GM18858 (cell line): ENCODE results near the gene DUSP9.
"Not testable (repeated sequence)": the region's sequence is repeated elsewhere in the genome, so short reads cannot be mapped to it uniquely, and the experiment has no call there.

Experiments used
- ATAC-seq: cut with Tn5 transposase; IDR thresholded peaks from one replicate; pipeline ENCODE4 v1.9.1; 2021; ENCODE audit not compliant: unreplicated experiment

DUSP9 gene

GRCh38 chrX:153689654-153690465 lies 42.9 kb downstream of the DUSP9 start:
- no peak for ATAC-seq

GRCh38 chrX:153690466-153690865 lies 43.5 kb downstream of the DUSP9 start:
- no peak for ATAC-seq

- ATAC-seq, result not testable (repeated sequence)
These were observed 44.2 kb downstream of the DUSP9 start for GRCh38 chrX:153691032-153691827.

- no peak for ATAC-seq
These were observed 45.0 kb downstream of the DUSP9 start for GRCh38 chrX:153692003-153692402.

GRCh38 chrX:153692611-153693156 lies 45.7 kb downstream of the DUSP9 start:
- no peak for ATAC-seq

- no peak for ATAC-seq
These were observed 46.4 kb downstream of the DUSP9 start for GRCh38 chrX:153693216-153694086.

GRCh38 chrX:153694256-153694655 lies 47.3 kb downstream of the DUSP9 start:
- ATAC-seq, result not testable (repeated sequence)

- no peak for ATAC-seq
These were observed 47.8 kb downstream of the DUSP9 start for GRCh38 chrX:153694687-153695270.

- no peak for ATAC-seq
These were observed 49.1 kb downstream of the DUSP9 start for GRCh38 chrX:153696100-153696499.

GRCh38 chrX:153696538-153696937 lies 49.5 kb downstream of the DUSP9 start:
- not testable (repeated sequence) for ATAC-seq

GRCh38 chrX:153696986-153697722 lies 50.2 kb downstream of the DUSP9 start:
- not testable (repeated sequence) for ATAC-seq

GRCh38 chrX:153697924-153698865 lies 51.2 kb downstream of the DUSP9 start:
- no peak for ATAC-seq

GRCh38 chrX:153699210-153699783 lies 52.3 kb downstream of the DUSP9 start:
- not testable (repeated sequence) for ATAC-seq

GRCh38 chrX:153699784-153700371 lies 52.9 kb downstream of the DUSP9 start:
- ATAC-seq, result not testable (repeated sequence)

- ATAC-seq, result no peak
These were observed 53.5 kb downstream of the DUSP9 start for GRCh38 chrX:153700376-153700945.
